Measurements from ENCODE around the gene NGEF.

NGEF gene

DNA sequence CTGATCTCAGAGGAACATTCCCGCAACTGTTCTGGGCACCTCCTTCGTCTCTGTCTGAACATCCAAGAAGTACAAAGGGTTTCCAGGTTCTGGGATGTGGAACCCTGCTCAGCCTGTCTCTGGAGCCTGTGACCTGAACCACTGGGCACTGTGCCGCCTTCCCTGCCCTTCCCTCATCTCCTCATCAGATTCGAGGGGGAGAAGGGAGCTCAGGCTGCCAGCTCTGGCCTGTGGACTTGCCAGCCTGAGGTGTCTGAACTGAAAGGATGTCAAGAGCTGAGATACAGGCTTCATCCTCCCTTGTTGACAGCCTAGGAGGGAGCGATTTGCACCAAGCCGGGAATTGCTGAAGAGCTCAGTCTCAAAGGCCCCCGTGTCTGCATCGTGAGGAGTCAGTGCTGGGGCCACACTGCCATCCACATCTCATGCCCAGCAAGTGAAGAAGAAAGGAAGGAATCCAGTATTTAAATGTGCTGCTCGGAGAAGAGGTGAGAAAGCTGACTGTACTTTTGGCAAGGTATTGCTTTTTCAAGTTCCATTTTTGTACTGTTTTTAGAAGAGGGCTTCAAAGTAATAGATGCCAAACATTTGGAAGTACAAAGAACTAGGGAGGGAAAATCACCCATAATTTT is 32.0 kb upstream of the NGEF start:
- DNase-seq: no peak

DNA sequence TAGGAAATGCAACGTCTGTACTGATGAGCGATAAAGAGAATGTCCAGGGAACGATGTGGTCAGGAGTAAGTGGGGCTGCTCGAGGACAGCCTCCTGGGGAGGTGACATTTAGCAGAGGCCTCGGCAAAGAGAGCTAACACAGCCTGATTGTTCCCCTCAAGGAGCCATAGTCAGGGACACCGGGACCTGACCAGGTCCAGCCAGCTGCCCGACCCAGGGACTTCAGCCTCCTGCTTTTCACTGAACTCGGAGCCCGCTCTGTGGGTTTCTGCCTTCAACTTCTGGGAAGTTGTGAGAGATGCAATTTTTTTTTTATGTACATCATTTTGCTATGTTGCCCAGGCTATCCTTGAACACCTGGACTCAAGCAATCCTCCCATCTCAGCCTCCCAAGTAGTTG is 29.5 kb upstream of the NGEF start:
- no peak for DNase-seq

DNA sequence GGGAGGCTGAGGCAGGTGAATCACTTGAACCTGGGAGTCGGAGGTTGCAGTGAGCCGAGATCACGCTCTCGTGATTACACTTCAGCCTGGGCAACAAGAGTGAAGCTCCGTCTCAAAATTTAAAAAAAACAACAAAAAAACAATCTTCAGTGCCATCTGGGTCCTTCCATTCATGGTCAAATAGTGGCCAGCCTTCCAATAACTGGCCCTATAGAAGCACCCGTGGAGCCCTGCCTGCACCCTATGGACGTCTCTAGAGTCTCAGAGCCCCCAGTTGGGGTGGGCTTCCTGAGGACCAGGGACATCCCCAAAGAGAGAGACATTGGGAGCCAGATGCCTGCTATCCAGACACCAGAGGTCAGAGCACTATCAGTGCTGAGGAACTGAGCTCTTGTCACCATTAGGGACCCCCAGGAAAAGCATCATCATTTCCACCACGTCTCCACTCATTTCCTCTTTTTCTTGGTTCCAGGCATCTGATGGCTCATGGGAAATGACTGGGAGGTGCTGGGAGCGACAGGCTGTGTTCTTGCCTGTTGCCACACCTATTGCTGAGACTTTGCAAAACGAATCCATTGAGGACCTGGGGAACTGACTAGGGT is 28.8 kb upstream of the NGEF start:
- DNase-seq: no peak

DNA sequence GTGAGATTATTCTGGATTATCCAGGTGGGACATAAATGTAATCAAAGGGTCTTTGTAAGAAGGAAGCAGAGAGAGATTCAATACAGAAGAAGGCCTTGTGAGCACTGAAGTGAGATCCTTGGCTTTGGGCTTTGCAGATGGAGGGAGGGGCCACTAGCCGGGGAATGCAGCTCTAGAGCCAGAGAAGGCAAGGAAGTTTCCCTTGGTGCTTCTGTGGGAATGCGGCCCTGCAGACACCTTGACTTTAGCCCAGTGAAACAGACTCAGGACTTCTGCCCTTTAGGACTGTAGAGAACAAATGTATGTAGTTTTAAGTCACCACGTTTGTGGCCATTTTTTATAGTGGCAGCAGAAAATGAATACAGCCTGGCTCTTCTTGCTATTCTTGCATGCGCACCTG is 27.5 kb upstream of the NGEF start:
- DNase-seq: no peak

DNA sequence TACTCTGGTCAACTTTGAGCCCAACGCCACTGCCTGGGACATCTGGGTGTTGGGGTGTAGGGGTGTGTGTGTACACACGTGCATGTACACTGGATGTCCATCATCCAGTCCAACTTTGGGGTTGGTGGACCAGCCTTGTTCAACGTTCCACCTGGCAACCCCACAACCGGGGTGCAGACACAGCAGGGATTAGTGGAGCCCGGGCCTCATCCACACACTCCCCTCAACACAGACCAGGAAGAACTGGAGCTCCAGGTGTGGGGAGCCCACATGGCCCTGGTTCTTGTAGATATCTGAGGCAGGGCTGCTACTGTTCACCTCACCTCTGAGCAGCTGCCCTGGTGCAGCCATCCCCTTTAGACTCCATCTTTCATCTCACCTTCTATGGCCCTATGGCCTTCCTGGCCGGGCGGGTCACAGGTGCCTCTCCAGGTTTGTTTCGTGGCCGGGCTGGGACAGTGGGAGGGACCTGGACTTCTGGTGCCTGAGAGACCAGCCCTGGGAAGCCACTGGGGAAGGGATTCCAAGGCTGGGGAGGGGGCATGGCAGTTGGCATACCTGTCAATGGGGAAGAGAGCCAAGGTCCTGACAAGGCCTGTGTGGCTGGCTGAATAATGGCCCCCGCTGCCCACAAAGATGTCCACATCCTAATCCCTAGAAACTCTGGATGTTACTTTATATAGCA is 26.9 kb upstream of the NGEF start:
- DNase-seq: no peak

DNA sequence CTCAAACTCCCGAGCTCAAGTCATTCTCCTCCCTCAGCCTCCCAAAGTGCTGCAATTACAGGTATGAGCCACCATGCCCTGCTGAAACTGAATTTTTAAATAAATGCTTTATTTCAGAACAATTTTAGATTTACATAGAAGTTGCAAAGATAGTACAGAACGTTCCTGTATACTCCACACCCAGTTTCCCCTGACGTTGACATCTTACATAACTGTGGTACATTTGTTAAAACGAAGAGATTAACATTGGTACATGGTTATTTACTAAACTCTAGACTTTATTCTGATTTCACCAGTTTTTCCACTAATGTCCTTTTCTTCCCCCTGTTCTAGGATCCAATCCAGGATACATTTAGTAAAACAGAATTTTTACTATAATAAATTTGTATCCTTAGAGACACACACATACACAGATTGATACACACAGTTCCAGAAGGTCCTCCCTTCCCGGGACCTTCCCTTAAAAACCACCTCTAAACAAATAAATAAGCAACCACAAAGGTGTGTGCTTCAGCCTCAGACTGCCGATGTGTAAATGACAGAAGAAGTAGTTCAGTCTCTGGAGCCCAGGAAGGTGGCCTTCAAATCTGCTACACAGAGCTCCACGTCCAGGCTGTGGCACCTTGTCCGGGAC is 26.3 kb upstream of the NGEF start:
- no peak for DNase-seq

DNA sequence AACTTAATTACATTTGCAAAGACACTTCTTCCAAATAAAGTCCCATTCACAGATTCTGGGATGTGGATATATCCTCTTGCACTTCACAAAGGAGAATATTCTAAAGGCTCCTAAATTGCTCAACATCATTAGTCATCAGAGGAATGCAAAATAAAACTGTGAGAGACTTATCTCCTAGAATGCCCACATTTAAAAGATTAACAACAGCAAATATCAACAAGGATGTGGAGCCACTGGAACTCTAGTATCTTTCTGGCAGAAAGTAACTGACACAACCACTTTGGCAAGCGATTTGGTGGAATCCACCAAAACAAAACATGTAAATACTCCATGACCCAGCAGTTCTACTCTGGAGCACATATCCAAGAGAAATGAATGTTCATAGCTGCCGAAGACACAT is 24.0 kb upstream of the NGEF start:
- DNase-seq: no peak

DNA sequence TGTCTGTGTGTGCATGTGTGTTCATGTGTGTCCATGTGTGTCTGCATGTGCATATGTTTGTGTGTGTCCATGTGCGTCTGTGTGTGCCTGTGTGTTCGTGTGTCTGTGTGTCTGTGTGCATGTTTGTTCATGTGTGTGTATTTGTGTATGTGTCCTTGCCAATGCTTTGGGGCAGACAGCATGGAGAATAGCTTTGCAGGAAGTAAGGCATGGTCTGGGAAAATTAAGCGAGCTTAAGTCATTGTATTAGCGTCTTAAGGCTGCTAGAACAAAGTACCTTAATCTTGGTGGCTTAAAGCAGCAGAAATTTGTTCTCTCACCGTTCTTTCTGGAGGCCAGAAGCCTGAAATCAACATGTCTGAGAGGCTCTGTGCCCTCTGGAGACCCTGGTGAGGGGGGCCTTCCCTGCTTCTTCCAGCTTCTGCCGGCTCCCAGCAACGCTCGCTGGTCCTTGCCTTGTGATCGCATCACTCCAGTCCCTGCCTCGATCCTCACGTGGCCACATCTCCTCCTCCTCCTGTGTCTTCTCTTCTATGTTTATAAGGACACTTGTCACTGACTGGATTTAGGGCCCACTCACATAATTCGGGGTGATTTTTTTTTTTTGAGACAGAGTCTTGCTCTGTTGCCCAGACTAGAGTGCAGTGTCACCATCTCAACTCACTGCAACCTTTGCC is 23.2 kb upstream of the NGEF start:
- no peak for DNase-seq

DNA sequence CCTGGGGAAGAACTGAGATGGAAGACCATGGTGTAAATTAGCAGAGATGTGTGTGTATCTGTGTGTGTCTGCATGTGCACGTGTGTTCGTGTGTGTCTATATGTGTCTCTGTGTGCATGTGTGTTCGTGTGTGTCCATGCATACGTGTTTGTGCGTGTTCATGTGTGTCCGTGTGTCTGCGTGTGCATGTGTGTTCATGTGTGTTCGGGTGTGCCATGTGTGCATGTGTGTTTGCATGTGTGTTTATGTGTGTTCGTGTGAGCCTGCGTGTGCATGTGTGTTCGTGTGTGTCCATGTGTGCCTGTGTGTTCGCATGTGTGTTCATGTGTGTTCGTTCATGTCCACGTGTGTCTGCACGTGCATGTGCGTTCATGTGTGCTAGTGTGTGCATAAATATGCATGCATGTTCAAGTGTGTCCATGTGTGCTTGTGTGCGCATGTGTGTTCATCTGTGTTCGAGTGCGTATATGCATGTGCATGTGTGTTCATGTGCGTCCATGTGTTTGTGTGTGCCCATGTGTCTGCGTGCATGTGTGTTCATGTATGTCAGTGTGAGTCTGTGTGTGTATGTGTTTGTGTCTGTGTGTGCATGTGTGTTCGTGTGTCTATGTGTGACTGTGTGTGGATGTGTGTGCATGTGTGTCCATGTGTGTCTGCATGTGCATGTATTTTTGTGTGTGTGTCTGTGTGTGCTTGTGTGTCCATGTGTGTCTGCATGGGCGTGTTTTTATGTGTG is 22.5 kb upstream of the NGEF start:
- DNase-seq: no peak

DNA sequence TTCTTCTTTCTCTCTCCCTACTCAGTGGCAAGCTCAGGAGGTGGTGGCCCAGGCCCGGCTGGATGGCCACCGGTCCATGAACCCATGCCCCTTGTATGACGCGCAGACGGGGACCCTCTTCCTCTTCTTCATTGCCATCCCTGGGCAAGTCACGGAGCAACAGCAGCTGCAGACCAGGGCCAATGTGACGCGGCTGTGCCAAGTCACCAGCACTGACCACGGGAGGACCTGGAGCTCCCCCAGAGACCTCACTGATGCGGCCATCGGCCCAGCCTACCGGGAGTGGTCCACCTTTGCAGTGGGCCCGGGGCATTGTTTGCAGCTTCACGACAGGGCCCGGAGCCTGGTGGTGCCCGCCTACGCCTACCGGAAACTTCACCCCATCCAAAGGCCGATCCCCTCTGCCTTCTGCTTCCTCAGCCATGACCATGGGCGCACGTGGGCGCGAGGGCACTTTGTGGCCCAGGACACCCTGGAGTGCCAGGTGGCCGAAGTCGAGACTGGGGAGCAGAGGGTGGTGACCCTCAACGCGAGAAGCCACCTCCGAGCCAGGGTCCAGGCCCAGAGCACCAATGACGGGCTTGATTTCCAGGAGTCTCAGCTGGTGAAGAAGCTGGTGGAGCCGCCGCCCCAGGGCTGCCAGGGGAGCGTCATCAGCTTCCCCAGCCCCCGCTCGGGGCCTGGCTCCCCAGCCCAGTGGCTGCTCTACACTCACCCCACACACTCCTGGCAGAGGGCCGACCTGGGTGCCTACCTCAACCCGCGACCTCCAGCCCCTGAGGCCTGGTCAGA is 21.2 kb upstream of the NGEF start:
- DNase-seq: no peak

DNA sequence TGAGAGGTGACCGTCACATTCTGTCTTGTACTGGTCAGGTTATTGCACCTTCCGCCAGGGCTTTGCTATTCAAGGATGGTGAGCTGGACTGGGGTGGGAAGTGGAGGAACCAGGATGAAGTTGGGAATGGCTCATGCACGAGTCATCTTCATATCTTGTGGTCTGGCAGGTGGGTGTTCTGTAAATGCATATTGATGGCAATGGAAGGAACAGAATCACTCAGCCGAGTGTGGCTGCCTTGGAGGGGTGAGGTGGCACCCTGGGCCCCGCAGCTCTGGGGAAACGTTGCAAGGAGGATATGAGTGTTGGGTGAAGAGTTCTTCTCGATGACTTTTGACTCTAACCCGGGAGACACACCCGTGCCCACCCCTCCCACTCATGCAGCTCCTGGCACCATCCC is 20.6 kb upstream of the NGEF start:
- no peak for DNase-seq

DNA sequence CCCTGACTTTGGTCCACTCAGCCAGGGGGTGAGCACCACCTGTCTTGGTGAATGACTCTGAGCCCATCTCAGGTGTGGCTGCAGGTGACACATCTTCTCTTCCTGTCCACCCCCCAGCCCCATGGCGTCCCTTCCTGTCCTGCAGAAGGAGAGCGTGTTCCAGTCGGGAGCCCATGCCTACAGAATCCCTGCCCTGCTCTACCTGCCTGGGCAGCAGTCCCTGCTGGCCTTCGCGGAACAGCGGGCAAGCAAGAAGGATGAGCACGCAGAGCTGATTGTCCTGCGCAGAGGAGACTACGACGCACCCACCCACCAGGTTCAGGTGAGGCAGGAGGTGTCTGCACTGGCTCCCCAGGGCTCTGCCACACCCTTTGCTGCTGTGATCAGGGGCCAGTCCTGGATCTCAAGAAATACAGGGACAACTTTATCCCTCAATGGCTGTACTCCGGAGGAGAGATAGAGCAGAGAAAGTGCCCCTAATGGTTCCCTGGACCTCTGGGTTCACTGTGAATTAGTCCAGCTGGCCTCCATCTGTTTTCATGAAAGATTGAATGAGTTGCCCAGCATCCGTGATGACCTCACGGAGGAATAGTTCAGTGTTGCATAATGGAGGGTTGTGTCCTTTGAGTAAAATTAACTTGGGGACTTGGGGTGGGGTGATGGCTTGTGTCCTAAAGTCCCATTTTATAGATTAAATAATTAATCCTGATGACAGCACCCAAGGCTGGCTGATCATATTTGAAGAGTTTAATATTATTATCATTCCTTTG is 19.7 kb upstream of the NGEF start, which contains the start of gene NEU2:
TSS of gene NEU2 (plus strand) at position 122 of the 770 bp plus-strand sequence. CDS start at position 122, 0 bp downstream.
- no peak for DNase-seq

DNA sequence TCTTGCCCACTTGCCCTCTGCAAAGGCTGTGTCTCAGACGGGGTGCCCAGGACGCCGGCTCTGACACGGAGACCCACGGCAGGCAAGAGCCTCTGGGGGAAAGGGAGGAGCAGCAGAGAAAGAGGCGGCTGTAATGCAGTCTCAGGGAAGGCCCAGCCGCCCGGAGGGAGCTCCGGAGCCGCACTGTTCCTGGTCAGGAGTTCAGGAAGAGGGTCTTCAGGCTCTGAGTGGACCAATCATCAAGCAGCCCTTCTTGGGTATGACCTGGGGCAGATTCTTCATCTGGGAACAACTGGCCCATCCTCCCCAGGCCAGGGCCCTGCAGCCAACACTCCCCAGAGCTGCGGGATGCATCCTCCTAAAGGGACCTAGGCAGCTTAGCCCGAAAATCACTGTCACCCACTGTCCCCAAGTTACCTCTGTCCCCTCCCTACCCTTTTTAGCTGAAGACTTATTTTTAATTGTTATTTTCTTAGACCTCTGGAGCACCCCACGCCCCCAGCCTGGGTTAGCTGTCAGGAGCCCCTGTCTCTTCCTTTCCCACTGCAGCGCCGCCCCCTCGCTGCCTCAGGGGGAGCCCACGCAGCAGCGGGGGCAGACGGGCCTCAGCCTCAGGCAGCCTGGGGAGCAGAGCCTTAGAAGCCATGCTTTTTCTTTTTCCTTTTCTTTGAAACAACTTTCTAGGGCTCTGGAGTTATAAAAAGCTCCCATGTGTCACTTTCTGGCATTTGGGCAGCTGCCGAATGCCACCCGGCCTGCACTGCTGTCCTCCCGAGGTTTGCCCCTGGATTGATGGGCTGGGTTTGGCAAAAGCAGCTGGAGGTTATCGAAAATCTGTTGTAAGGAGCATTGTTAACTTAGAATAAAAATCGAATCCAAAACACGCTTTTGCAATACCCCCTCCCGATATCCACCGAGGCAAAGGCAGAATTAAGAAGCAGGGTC is 18.8 kb upstream of the NGEF start:
- no peak for DNase-seq

DNA sequence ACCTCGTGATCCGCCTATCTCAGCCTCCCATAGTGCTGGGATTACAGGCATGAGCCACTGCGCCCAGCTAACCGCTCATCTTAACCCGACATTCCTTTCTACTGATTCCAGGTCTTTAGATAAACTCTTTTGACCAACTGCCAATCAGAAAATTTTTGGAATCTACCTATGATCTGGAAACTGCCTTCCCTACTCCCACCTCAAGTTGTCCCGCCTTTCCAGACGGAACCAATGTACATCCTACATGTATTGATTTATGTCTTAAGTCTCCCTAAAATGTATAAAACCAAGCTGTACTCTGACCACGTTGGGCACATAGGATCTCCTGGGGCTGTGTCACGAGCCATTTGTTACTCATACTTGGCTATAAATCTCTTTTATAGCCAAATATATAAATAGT is 16.3 kb upstream of the NGEF start:
- DNase-seq: no peak

DNA sequence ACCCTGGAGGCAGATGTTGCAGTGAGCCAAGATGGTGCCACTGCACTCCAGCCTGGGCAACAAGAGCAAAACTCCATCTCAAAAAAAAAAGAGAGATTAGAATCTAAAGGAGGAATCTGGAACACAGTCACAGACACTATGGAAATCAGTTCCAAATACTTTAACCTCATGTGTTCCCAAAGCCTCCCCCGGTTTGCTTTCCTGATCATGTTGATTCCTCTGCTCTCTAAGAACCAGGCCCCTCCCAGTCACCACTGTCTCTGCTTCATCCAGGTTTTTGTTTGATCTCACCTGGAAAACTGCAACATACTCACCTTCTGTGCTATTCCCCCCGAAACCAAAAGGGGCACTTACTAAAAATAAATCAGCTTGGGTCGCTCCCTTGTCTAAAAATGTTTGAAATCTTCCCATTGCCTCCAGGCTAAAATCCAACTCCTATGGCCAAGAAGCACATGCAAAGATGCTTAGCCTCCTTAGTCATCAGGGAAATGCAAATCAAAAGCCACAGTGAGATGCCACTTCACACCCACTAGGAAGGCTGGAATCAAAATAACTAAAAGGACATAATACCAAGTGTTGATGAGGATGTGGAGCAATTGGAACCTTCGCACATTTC is 13.2 kb upstream of the NGEF start:
- DNase-seq: no peak

DNA sequence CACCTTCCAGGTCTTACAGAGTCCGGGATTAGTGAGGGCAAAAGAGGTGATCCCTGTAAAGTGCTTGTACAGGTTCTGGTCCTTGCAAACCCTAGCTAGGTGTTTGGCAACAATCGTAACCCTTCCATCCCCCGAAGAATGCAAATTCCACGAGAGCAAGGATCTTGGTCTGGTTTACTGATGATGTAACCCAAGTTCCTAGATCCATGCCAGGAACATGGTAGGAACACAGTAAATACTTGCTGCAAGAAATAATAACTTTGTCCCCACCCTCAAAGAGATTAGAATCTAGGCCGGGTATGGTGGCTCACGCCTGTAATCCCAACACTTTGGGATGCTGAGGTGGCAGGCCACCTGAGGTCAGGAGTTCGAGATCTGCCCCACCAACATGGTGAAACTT is 12.7 kb upstream of the NGEF start:
- no peak for DNase-seq

DNA sequence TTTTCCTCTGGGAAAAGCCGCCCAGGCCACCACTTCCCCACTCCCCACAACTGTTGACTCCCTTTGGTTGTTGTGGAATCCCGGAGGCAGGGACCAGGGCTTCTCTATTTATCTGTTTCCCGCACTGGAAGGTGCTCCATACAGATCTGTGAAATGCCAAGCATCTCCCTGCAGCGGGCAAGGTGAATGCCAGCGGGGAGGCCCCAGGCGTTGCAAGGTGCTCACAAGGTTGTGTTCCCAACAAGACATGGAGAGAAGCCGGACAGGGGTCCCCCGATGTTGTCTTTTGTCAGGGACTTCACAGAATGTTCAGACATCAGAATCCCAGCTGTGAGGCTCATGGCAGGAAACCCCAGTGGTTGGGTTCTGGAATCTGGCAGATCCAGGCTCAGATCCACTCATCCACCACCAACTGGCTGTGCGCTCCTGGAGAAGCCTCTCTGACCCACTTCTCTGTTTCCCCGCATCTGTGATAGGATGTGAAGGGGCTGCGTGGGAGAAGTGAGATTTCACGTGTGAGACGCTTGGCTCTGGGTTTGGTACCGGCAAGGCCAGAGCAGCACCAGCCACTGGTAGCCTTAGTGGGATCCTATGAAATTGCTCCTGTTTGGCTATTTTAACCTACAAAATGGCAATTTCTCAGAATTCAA is 10.8 kb upstream of the NGEF start:
- DNase-seq: no peak

DNA sequence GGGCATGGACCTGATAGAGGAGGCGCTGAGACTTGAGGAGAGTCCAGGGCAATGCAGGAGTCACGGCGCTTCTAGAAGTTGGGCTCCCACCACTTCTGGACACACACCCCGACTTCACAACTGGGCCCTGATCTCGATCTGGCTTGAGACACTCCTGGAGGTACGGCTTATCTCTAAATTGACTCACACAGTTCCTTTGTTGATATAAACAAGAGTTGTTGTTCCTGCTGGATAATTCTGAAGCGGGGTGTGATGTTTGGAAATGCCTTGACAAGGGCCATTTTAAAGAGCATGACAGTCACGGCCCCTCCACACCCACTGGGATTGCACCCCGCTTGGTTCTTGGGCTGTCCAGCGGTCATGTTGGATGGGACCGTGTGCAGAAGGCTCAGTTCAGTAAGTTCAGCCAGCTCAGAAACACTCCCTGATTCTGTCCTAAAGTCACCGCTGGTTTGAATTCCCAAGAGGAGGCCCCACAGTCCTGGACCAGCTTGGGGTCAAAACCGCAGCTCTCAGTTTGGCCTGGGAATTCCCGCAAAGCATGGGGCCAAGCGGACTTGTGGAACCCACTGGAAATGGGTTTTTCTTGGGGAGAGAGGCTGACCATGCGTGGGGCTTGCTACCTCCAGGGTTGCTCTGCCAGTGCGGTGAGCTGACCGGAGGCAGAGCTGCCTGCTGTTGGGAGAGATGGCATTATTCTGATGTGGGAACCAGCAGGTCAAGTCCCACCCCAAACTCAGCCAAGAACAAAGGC is 10.1 kb upstream of the NGEF start:
- no peak for DNase-seq
